NCI-H2196 treated with DMSO at 0.1 percent for 48 hours (cell line): ENCODE results near the gene CTTN.
"Not testable (repeated sequence)": the region's sequence is repeated elsewhere in the genome, so short reads cannot be mapped to it uniquely, and the experiment has no call there.

Experiments
- DNase-seq: peaks from one replicate; lab custom pipeline; 2025; ENCODE audit not compliant: unreplicated experiment; lab: John Stamatoyannopoulos, UW

Gene CTTN

DNA sequence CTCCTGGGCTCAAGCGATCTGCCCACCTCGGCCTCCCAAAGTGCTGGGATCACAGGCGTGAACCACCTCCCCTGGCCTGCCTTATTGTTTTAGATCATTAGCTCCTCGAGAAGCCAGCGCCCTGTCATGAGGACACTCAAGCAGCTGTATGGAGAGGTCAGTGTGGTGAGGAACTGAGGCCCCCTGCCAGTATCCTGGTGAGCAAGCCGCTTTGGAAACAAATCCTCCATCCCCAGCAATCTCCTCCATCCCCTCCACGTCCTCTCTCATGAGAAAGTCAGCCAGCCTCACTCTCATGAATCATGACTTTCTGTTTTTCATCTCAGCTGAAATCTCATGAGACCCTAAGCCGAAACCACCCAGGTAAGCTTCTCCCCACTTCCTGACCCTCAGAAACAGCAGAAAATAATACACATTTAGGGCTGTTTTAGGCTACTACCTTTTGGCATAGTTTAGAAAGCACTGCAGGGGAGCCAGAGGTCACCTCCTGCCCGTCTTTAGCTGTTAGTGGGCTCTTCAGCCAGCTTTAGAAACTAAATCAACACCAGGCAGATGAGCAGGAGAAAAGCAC is 56.0 kb downstream of the CTTN start:
- no peak for DNase-seq

DNA sequence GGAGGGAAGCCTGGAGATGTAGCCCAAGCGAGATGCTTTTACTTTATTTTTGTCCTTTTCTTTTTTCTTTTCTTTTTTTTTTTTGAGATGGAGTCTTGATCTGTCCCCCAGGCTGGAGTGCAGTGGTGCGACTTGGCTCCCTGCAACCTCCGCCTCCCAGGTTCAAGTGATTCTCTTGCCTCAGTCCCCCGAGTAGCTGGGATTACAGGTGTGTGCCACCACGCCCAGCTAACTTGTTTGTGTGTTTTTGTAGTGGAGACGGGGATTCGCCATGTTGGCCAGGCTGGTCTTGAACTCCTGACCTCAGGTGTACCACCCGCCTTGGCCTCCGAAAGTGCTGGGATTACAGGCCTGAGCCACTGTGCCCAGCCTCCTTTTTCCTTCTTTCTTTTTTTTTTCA is 56.5 kb downstream of the CTTN start:
- DNase-seq = not testable (repeated sequence)

GRCh38 chr11:70455354-70455753 is 57.0 kb downstream of the CTTN start:
- DNase-seq = no peak

GRCh38 chr11:70456921-70457532 is 58.7 kb downstream of the CTTN start:
- DNase-seq = no peak

DNA sequence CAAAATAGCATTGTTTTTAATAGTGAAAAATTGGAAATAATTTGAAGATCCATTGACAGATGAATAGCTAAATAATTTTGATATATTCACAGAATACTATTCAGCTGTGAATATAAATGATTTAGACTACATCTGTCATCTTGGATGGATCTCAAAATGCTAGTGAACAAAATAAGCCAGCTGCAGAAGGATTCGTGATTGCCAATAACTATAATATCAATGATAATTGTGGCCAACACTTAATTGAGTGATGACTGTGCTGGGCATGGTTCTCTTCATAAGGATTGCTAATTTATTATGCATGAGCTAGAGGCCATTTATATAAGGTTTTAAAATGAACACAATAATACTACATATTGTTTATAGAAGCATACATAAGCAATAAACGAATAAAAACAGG is 60.4 kb downstream of the CTTN start:
- DNase-seq = no peak

DNA sequence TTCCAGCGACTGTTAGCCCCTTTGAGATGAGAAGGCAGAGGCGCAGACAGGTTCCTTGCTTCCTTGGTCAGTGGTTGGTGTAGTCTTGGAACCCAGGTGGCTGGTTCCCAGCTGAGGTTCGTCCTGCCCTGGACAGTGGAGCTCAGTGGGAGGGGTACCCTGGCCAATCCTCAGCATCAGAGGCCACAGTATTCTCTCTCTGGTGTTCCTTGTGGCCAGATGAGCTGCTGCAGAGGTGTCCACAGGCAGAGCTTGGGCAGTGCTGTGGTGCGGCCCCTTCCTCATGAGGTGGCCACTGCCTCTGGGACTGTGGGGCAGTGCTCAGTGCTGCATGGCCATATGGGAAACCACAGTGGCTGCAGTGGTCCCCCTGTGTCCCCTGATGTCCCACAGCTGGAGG is 61.8 kb downstream of the CTTN start:
- DNase-seq = no peak

- no peak for DNase-seq
Measured at GRCh38 chr11:70460964-70461363, 62.6 kb downstream of the CTTN start.

- DNase-seq = no peak
Measured at GRCh38 chr11:70462818-70463477, 64.6 kb downstream of the CTTN start.

DNA sequence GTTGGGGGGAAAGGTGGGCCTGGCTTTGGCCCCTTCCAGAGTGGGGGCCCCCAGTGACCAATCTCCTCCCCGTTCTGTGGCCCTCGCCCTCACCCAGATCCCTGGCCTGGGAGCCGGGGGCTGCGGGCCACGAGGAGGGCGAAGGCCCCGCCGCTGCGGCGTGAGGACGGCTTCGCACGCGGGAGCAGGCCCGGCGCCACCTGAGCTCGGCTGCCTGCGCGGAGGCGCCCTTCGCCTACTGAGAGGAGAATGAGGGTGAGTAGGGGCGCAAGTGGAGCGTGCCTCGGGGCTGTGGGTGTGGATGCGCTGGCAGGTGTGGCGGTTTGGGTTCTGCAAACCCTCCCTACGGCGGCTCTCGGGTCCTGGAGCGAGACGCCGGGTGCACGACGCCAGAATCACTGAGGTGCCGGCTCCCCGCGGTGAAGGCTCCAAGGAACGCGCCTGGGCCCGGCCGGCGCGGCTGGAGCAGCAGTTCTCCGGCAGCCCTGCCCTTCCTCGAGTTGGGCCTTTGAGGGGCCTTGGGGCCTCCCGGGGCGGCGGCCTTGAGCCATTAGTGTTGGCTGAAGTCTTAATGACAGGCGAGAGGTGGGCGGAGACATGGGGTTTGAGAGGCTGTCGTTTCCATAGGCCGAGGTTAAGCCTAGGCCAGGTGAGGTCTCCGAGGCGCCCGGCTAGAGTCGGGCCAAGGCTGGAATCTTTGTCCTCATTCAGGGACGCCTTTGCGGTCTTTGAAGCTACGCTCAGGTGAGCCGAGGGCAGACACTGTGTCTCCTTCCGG is 65.3 kb downstream of the CTTN start:
- no peak for DNase-seq

DNA sequence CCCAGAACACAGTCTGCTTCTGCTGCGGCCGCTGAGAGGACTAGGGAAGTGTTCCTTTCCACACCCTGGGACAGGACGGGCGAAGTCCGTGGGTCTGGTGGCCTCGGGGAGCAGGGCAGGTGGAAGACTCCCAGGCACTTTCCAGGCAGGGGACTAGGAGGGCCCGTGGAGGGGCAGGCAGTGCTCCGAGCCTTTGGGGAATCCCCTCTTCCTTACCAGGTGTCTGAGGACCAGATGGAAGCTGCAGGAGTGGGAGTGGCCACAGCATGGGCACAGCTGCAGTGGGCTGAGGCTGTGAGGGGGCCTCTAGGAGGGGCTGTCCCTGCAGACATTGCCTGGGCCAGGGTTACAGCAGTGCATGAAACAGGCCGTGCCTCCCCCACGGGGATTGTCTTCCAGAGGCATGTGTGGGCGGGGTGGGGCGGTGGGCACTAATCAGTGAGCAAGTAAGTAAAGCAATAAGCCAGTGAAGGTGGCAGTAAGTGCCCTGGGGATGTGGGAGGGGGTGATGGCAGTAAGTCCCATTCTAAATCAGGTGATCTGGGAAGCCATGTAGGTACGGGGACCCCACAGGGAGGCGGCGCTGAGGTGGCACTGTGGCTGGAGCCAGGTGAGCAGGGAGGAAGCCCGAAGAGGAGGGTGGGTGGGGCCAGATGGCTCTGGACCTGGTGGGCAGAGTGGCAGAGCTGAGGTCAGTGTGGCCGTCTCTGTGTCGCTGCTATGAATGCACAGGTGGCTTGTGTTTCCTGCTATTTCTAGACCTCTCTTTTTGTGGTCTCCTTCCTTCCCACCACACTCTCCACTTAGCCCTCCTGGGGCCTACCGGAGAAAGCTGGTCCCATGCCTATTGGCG is 66.4 kb downstream of the CTTN start:
- no peak for DNase-seq

- no peak for DNase-seq
Measured at GRCh38 chr11:70466154-70466553, 67.8 kb downstream of the CTTN start.

DNA sequence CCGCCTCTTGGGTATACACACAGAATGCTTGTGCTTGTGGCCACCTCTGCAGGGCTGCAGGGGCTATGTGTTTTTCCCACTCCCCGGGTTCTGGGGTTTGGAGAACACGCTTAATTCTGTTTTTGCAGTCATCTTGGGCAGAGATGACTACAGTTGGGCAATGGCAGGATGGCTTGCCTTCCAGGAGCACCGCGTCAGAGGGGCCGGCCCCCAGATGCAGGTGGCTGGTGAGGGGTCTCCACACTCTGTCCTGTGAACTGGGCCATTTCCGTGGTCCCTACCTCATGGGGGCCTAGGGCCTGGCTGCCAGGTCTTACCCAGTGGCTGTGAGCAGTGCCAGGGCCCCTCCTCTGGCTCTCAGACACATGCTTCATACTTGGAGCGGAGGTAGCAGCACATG is 68.3 kb downstream of the CTTN start:
- no peak for DNase-seq

GRCh38 chr11:70467201-70468085 is 69.1 kb downstream of the CTTN start:
- DNase-seq = no peak

DNA sequence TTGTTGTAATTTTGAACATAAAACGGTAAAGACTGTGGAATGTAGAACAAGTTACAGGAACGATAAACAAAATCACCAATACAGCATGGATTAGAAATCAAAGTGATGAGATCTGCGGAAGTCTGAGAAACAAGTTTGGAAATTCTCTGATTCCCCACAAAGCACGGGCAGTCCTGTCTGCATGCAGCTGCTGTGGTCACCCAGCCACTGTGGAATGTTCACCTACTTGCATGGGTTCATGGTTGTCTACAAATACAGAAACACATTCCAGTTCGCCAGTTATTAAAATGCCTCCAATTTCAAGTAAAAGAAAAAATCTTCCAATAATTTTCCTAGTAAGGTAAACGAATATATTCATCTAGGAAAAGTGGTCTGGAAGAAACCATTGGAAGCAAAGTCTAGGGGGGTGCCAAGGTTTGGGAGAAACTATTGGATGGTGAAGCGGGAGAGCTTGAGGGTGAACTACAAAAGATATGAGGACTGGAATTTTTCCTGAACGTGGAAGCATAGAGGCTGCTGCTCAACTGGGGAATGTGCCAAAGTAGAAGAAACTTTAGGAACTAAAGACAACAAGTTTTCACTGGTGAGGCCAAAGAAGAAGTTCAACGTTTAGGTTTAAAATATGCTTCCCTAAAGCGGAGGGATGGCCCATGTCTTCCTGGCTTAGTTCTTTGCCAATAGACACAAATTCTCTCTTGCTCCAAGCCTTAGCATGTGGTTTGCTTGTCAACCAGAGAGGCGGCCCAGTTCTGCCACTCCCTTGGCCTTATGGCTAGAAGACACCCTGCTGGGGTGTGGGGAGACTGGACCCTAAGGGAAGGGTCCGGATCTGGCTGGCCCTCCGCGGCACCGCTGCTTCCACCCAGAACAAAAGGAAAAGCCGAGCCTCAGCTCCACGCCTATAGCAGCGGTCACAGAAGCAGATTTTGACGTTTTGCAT is 70.2 kb downstream of the CTTN start:
- no peak for DNase-seq

DNA sequence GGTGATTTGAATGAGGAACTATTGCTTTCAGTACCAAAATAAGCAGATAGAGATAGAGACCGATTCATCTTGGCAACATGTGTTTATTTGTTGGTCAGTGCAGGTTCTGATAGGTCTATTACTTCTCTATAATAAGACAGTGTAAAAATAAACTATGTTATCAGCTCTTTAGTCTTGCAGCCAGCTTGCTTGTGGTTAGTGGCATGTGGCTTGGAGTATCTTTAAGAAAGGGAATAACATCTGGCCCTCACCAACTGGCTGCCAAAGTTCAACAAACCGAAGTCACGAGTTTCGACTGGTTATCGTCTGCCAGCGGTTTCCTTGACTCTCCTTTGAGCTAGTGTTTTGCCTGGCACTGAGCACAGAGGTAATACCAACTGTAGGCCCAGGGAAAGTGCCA is 71.8 kb downstream of the CTTN start:
- no peak for DNase-seq

GRCh38 chr11:70471254-70471653 is 72.9 kb downstream of the CTTN start:
- DNase-seq = no peak

DNA sequence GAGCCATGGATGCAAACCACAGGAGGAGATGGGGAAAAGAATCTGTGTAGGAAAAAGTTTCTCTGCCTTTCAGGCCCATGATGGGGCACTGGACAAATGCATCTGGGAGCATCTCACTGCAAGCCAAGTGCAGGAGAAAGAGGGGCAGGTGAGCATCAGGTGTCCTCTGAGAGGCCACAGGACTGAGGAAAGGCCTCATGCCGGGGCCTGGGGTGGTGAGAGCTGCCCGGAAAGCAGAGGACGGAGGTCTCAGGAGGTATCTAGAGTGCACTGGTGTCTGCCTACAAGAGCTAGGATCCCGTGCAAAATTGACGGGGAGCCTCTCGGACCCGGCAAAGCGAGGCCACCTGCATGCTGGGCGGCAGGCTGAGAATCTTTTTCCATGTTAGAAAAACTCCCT is 73.9 kb downstream of the CTTN start:
- DNase-seq = no peak

DNA sequence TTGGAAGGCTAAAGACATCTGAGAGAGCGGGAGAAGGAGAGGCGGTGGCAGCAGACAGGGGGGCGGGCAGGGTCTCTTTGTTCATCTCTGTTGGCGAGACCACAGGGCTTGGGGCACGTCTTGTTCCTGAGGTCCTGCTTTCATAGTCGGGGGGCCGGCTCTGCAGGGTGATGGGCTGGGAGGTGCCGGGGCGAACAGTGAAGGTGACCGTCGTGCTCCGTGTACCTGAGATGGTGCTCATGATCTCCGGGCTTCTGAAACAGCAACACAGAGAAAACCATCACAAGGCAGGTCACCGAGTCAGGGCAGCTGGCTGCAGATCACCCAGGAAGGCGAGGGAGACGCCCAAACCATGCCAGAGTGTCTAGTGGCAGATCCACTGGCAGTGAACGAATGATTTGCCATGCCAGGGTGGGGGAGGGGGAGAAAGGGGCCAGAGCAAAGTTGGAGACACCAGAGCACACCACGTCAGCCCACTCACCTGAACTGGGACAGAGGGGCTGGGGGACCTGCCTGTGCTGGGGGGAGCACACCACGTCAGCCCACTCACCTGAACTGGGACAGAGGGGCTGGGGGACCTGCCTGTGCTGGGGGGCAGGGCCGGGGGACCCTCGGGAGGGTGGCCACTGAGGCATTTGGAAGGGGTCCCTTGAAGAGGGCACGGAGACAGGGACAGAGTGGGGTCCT is 75.0 kb downstream of the CTTN start:
- no peak for DNase-seq
